GM12878 (cell line): ENCODE measurements around the gene SCYGR6. TPM values are rescaled to one million over a fixed set of nuclear protein-coding genes. Genes with fewer than 3 reads are reported as not detected.
"Not testable (repeated sequence)": the region's sequence is repeated elsewhere in the genome, so short reads cannot be mapped to it uniquely, and the experiment has no call there.

Experiments
- ATAC-seq: fragments of 200-7000 bp; cut with Tn5 transposase; 3 replicates; pipeline ENCODE4 v1.9.1; 2020; ENCODE audit warnings: mild to moderate bottlenecking, moderate library complexity
- BruUV-seq: library from RNA; stranded (reverse); fragments of 400-500 nt; replicated peaks from 2 replicates; lab custom pipeline; 2021; lab: Mats Ljungman, UMichigan
- CTCF ChIA-PET: fragments of 300-600 bp; sonication (Branson Sonifier 250); formaldehyde crosslinking; extraction: SDS; loops from one replicate; lab custom pipeline; 2021; ENCODE audit warnings: inconsistent platforms; lab: Yijun Ruan, JAX
- POLR2A ChIA-PET: fragments of 350-600 bp; formaldehyde crosslinking; extraction: SDS; loops from one replicate; lab custom pipeline; 2021; ENCODE audit warnings: inconsistent platforms; lab: Charles Lee
- RAD21 ChIA-PET: fragments of 300-600 bp; sonication (Branson Sonifier 250); formaldehyde crosslinking; loops from one replicate; lab custom pipeline; 2023; ENCODE audit warnings: antibody characterized with exemption; ENCODE audit not compliant: unreplicated experiment; lab: Charles Lee
- SMC1A ChIA-PET: fragments of 300-600 bp; sonication (Branson Sonifier 250); formaldehyde crosslinking; loops from one replicate; lab custom pipeline; 2023; ENCODE audit not compliant: unreplicated experiment, uncharacterized antibody; lab: Charles Lee
- DNase-seq: peaks from one replicate; pipeline ENCODE4 v3.0.0-alpha.2; 2011; ENCODE audit warnings: low read depth, low spot score
- FAIRE-seq: peaks from 3 replicates; lab custom pipeline; 2011; peaks lifted over from hg19 to GRCh38; lab: Jason Lieb, UNC
- H2AFZ ChIP-seq: 2 replicates; pipeline ENCODE4 v1.6.0; 2011; ENCODE audit warnings: low read depth, low read length, control low read depth; ENCODE audit not compliant: control insufficient read depth
- H3K27ac ChIP-seq: 2 replicates; pipeline ENCODE4 v1.5.1; 2011; ENCODE audit warnings: control low read depth; ENCODE audit not compliant: control insufficient read depth, insufficient read depth
- H3K27me3 ChIP-seq, 2 experiments: replicated peaks in 1 of 2; 2 replicates each; pipeline versions ENCODE4 v1.6.0 to v1.6.1; 2011; ENCODE audit warnings: low read length in 1 of 2; ENCODE audit not compliant: control insufficient read depth in 2 of 2, insufficient read depth in 2 of 2
- H3K36me3 ChIP-seq, 2 experiments: 2 replicates each; pipeline ENCODE4 v1.5.1; 2011; ENCODE audit warnings: low read length in 1 of 2; ENCODE audit not compliant: control insufficient read depth in 2 of 2, insufficient read depth in 2 of 2
- H3K4me1 ChIP-seq: 2 replicates; pipeline ENCODE4 v1.6.1; 2011; ENCODE audit warnings: mild to moderate bottlenecking, low read length, moderate library complexity, mixed read lengths; ENCODE audit not compliant: control insufficient read depth, insufficient read depth
- H3K4me2 ChIP-seq: 2 replicates; pipeline ENCODE4 v1.6.0; 2011; ENCODE audit warnings: control low read depth; ENCODE audit not compliant: control insufficient read depth, insufficient read depth
- H3K4me3 ChIP-seq: fragments of 200-600 bp; sonication (generic); 2 replicates; pipeline ENCODE4 v1.5.1; 2016
- H3K79me2 ChIP-seq: 2 replicates; pipeline ENCODE4 v1.6.0; 2011; ENCODE audit warnings: low read length; ENCODE audit not compliant: control insufficient read depth, insufficient read depth
- H3K9ac ChIP-seq: 2 replicates; pipeline ENCODE4 v1.8.0; 2011; ENCODE audit warnings: low read length, control low read depth, mixed read lengths; ENCODE audit not compliant: control insufficient read depth, insufficient read depth
- H3K9me3 ChIP-seq: replicated peaks from 3 replicates; pipeline ENCODE4 v1.5.1; 2011; ENCODE audit warnings: mild to moderate bottlenecking, low read length; ENCODE audit not compliant: control insufficient read depth, insufficient read depth
- H4K20me1 ChIP-seq: 2 replicates; pipeline ENCODE4 v1.6.0; 2011; ENCODE audit not compliant: control insufficient read depth, insufficient read depth
- BHLHE40 ChIP-seq, 2 experiments: fragments of 450-650 bp in 1 of 2; IDR thresholded peaks; 2 replicates each; pipeline ENCODE4 v1.6.1; 2011 to 2017; ENCODE audit warnings: low read depth in 2 of 2, borderline replicate concordance in 1 of 2, improper control_type of control experiment in 1 of 2, low read length in 1 of 2, mild to moderate bottlenecking in 1 of 2
- CTCF ChIP-seq, 3 experiments: IDR thresholded peaks in 2 of 3; conservative IDR thresholded peaks in 1 of 3; 2 replicates each; pipeline ENCODE4 v1.5.1; 2011; ENCODE audit warnings: low read depth in 3 of 3, low read length in 3 of 3, mild to moderate bottlenecking in 3 of 3, control low read depth in 2 of 3, moderate library complexity in 2 of 3, inconsistent platforms in 1 of 3, mixed read lengths in 1 of 3; ENCODE audit not compliant: control insufficient read depth in 2 of 3, insufficient read depth in 1 of 3; ENCODE audit errors: extremely low read depth in 1 of 3
- RAD21 ChIP-seq: IDR thresholded peaks from 2 replicates; pipeline ENCODE4 v1.6.1; 2011; ENCODE audit warnings: mild to moderate bottlenecking, low read depth, low read length, moderate library complexity; ENCODE audit not compliant: insufficient read depth
- WGBS: methylation state at CpG from one replicate; pipeline ENCODE4 v1.1.6; 2016; ENCODE audit warnings: low lambda C conversion rate; ENCODE audit not compliant: insufficient replicate concordance, insufficient coverage; ENCODE audit errors: missing lambda C conversion rate; 5-methylcytosine and 5-hydroxymethylcytosine counted together
- in situ Hi-C: fragments of 300-500 bp; cut with MboI; formaldehyde crosslinking; loops from 9 replicates; pipeline ENCODE4 v1.14.3; 2018; ENCODE audit warnings: mixed read lengths
- intact Hi-C: fragments of 100-400 bp; cut with micrococcal nuclease; formaldehyde crosslinking; loops from one replicate; pipeline ENCODE4 v1.14.2; 2022; ENCODE audit not compliant: unreplicated experiment
- polyA plus RNA-seq, 11 experiments: library from polyadenylated mRNA; depleted of rRNA in 4 of 11; unstranded in 6 of 11; stranded (reverse) in 5 of 11; fragments of >200 nt; fragmentation: Nextera tagmentation in 4 of 11; fragmentation: Illumina TruSeq in 1 of 11; extraction: Ambion mirVana in 4 of 11; extraction: Trizol in 1 of 11; gene quantifications; 1 replicate in 1 of 11; 2 replicates in 10 of 11; pipeline versions ENCODE4 v1.2.1 to v1.2.3, GENCODE V29; 2011 to 2016; ENCODE audit warnings: inconsistent platforms in 2 of 11, missing spikeins in 2 of 11, low read depth in 1 of 11
- total RNA-seq, 4 experiments: library from RNA; depleted of rRNA in 3 of 4; stranded (reverse); fragments of >200 nt in 3 of 4; fragmentation: Illumina TruSeq in 1 of 4; extraction: Trizol in 1 of 4; gene quantifications; 2 replicates each; pipeline versions ENCODE4 v1.2.1 to v1.2.3, GENCODE V29; 2013 to 2021

Gene SCYGR6
- total and polyA plus RNA-seq, 10 of the 15 experiments (the other 5 are each of a cell fraction or from before 2014, with no cell fraction given) = not detected

GRCh38 chr2:227740705-227741104, 16.1 kb upstream of the SCYGR6 start:
- SMC1A ChIA-PET = interaction anchor here (0.6 to 1.8 kb wide), 4 partner anchors 25 to 139 kb away, joined by 3 to 14 read pairs (median 4); no protein-coding TSS in a partner anchor
- in situ Hi-C loops, intact Hi-C loops: not testable (repeated sequence)

More at GRCh38 chr2:227740705-227741104, 16.1 kb upstream of the SCYGR6 start:
- not testable (repeated sequence) for ATAC-seq, FAIRE-seq, H2AFZ ChIP-seq, H3K79me2 ChIP-seq, H3K9me3 ChIP-seq, H3K9ac ChIP-seq, H3K27ac ChIP-seq, H4K20me1 ChIP-seq, H3K4me3 ChIP-seq, BruUV-seq, DNase-seq, H3K36me3 ChIP-seq, H3K4me2 ChIP-seq, H3K27me3 ChIP-seq, H3K4me1 ChIP-seq
- 30% methylated on average over 7 of the region's 7 CpGs for WGBS
- ChIA-PET POLR2A (interaction anchor here (0.7 kb wide), 1 partner anchor 39 kb away, joined by 3 read pairs; no protein-coding TSS in a partner anchor), CTCF (interaction anchor here (0.7 to 3.8 kb wide), 14 partner anchors 15 to 334 kb away, joined by 3 to 24 read pairs (median 4); no protein-coding TSS in a partner anchor), RAD21 (interaction anchor here (0.9 to 1.1 kb wide), 2 partner anchors 26 to 150 kb away, joined by 3 to 6 read pairs; no protein-coding TSS in a partner anchor)
- TF ChIP-seq RAD21 = peak; percentile 29; the same call in 1 of the 2 replicates
- peak in 2 of 3 experiments; percentile 3 to 14; a peak in 1 of 6 replicates for TF ChIP-seq CTCF (IDR thresholded peaks at IDR 0.05 in 2 of 3, conservative IDR thresholded peaks at IDR 0.05 in 1 of 3; ENCODE audit: control insufficient read depth in 2 of 3, extremely low read depth in 1 of 3, insufficient read depth in 1 of 3, low read depth in 3 of 3, low read length in 3 of 3)
- peak; percentile 52 to 77; a peak in 2 of 4 replicates for TF ChIP-seq BHLHE40 (IDR thresholded peaks at IDR 0.05; ENCODE audit: borderline replicate concordance in 1 of 2, low read depth in 2 of 2, low read length in 1 of 2)
